ENCODE results near the gene LAPTM5.

LAPTM5 gene

DNA sequence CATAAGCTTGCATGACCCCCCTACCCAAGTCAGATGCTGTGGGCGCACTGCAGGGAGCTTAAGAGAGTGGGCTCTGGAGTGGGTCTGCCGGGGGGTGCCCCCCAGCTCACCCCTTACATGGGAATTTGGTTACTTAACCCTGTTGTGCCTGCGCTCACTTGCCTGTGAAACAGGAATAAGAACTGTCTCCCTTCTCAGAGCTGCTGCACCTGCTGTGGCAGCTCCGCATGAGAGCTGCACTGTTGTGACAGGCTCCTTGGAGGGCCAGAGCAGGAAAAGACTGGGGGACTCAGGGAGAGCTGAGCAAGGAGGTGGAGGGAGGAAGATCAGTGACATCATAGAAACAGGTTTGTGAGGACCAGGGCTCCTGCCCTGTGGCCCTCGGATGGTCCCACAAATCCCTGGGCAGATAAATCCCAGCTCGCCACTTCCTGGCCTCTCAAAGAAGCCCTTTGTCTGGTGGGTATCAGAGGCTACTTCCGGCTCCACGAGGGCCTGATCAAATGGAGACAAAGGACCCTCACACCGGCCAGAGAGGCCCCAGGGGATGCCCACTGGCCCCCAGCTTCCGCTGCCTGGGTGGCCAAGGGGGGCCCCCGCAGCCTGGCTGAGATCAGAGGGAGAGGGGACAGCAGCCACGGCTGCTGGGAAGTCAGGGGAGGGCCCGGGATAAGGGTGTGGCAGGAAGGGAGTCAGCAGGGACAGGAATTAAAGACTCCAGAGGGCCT lies 28.9 kb upstream of the LAPTM5 start:
- no peak for DNase-seq

DNA sequence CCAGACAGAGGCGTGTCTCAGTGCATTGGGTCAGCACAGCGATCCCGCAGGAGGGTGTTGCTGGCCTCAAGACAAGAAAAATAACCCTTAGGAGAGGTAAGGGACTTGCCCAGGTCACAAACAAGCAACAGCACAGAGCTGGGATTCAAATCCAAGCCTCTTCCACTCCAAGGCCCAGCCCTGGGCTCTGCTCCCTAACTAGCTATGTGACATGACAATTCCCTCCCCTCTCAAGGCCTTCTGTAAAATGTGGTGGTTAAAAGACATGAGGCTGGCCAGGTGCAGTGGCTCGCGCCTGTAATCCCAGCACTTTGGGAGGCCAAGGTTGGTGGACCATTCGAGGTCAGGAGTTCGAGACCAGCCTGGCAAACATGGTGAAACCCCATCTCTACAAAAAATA lies 28.1 kb upstream of the LAPTM5 start:
- no peak for DNase-seq

DNA sequence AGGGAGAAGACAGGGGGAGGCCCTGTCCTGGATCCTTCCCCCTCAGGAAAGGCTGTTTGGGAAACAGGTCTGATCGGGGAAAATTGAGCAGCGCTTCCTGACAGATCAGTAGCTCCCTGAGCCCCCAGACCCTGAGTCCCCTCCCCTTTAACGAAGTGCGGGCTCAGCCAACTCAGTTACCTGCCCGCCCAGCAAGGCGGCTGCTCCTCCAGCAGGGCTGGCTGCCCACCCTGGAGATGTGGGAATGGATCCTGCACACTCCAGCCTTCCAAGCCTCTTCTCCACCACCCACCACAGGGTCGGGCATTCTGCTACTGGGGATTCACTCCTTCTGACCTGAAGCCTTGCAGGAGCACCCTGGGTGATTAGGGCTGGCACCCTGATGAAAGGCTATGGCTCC lies 27.6 kb upstream of the LAPTM5 start:
- no peak for DNase-seq

DNA sequence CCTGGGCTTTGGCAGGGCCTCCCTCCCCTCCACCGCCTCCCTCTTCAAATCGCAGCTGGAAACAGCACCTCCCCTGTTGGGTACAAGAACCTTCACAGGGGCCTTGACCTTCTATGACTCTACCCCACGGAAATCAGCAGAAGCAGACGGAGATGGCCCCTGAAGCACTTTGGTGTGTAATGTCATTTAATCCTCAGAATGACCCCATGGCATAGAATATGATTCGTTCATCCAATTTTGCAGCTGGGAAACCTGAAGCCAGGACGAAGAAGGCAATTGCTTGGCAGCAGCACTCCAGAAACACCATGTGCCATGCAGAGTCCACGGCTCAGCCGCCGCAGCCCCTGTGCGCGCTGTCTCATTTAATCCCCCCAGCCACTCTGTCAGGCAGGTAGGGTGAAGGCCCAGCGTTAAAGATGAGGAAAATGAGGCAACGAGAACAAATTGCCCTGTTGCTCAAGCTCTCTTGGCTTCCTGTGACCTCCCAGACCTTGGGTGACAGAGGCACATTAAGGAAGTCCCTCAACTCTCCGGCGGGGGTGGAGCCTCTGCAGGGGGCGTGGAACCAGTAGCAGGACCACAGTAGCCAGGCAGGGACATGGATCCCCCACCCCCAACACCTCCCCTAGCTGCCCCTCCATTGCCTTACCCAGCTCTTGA lies 25.8 kb upstream of the LAPTM5 start:
- DNase-seq = no peak

DNA sequence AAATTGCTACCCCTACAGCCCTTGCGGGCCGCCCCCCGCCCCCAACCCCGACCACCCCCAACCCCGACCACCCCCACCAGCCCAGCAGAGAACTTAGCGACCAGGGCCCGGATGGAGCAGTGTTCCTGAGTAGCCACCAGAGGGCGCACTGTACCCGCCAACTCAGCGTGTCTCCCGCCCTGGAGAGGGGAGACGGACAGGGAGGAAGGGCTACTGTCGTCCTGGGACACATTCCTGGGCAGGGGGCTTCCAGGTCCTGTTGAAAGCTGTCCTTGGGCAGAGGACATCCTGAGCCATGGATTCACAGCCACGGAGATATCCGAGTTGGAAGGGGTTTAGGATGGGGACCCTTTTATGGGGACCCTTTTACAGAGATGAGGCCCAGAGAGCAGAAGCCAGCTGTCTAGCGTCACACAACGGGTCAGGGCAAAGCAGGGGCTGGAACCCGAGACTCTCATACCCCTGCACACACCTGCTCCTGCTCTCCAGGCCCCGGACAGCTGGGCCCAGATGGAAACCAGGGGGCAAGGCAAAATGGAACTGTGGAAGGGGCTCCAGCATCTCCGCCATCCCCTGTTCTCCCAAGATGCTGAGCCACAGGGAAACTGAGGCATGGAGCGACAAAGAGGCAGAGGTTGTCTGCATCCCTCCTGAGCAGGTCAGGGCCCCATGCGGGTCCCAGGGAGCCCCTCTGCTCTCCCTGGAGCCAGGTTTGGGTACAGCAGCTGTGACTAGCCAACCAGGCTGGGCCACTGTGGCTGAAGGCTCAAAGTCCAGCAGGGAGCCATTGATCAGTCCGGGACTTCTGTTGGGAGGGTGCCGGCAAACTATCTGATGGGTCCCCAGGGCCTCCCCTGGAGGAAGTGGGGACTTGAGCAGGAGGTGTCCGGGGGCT lies 25.0 kb upstream of the LAPTM5 start:
- DNase-seq = peak; percentile 81

DNA sequence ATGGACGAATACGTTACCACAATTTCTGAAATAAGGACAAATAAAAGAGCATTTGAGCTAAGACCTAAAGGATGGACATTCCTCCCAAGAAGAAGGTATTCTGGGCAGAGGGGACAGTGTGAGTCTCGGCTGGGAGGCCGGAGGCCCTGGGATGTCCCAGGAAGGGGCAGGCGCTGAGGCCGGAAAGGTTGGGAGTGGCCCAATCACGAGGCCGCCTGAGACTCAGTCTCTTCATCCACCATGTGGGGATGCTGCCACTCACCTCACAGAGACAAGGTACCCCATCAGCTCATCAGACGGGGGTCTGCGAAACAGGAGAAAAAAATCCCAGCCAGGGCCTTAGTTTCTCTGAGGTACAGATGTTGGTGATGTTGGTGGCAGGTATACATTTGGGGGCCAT lies 24.3 kb upstream of the LAPTM5 start:
- DNase-seq = no peak

DNA sequence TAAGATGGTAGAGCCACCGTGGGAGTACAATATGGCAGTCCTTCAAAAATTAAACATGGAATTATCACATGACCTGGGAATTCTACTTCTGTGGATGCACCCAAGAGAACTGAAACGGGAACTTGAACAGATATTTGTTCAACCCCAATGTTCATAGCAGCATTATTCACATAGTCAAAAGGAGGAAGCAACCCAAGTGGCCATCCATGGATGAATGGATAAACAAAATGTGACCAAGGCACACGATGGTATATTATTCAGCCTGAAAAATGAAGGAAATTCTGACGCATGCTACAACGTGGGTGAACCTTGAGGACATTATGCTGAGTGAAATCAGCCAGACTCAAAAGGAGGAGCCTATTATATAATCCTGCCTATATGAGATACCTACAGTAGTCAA lies 22.8 kb upstream of the LAPTM5 start:
- DNase-seq = no peak

DNA sequence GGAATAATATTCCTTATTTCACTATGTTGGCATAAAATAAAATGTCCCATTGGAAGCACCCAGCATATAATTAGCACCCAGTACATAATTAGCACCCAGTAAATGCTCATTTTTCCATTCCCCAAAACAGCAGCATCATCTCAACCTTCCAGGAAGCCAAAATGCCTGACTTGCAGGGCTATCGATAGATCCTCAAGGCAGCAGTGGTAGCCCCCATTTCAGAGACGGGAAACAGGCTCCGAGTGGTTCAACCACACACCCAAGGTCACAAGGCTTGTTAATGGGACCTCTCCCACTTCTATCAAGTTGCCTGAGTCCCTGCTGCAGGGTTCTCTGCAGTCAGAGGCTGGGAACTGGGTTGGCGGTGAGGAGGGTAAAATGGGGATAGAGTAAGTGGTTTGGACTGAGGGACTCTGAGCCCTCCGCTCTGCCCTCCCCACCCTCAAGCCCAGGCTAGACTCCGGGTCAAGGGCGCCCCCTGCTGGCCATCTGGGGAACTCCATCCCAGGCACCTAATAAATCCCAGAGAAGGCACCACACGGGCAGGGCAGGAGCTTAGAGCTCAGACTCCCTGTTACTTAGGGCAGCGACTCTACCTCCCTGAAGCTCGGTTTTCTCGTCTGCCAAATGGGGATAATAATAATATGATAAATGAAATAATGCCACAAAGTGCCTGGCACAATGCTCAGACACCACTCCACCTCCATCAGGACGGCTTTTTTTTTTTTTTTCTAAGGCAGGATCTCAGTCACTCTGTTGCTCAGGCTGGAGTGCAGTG lies 21.9 kb upstream of the LAPTM5 start:
- peak; percentile 93 for DNase-seq

DNA sequence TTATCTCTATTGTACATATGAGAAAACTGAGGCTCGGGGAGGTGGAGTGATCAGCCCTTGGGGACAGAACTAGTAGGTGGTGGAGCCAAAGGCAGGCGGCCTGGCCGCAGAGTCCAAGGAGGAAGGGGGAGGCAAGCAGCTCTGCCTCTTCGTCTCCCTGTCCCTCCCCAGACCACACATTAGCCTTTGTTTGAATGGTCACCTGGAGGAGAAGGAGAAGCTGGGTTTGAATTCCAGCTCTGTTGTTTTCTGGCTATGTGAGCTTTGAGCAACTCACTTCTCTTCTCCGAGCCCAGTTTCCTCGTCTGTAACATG lies 21.4 kb upstream of the LAPTM5 start:
- DNase-seq = no peak

DNA sequence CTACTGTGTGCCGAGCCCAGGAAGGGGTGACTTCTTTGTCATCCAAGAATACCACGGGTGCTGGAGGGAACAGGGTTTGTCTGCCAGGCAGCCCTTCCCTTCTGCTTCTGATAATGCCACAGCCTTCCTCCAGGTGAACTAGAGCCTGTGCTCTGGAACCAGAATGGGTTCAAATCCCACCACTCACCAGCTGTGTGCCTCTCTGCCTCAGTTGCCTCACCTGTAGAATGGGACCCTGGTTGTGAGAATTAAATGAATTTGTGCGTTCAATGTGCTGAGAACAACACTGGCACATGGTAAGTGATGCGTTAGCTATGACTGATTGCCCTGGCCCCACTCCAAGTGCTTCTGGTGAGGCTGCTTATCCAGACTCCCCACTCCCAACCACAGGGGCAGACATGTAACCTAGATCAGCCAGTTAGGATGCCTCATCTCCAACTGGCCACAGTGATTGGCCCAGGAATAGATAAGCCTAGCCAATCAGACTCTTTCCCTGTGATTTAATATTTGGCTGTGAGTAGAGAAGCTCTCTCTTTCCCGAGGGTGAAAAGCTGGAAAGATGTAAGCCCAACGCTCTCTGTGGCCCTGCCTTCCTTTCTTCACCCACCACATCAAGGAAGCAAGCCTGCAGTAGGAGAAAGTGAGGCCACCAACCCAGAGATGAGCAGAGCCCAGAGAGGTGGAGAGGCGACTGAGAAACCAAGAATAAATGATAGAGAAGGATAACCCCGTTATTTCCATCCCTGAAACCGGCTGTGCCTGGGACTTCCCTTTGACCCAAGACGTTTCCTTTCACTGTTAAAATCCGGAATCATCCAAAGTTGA lies 20.8 kb upstream of the LAPTM5 start:
- no peak for DNase-seq

DNA sequence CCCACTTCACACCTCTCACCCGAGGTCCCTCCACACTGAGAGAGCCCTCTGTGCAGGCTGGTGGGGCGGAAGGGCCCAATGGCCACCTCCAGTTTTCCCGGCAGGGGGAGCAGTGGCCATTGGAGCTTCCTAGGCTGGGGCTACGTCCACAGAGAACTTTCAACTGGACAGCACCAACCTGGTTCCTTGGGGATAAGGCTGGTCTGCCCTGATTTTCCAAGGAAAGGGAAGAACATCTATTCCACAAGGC lies 20.3 kb upstream of the LAPTM5 start:
- DNase-seq = no peak

DNA sequence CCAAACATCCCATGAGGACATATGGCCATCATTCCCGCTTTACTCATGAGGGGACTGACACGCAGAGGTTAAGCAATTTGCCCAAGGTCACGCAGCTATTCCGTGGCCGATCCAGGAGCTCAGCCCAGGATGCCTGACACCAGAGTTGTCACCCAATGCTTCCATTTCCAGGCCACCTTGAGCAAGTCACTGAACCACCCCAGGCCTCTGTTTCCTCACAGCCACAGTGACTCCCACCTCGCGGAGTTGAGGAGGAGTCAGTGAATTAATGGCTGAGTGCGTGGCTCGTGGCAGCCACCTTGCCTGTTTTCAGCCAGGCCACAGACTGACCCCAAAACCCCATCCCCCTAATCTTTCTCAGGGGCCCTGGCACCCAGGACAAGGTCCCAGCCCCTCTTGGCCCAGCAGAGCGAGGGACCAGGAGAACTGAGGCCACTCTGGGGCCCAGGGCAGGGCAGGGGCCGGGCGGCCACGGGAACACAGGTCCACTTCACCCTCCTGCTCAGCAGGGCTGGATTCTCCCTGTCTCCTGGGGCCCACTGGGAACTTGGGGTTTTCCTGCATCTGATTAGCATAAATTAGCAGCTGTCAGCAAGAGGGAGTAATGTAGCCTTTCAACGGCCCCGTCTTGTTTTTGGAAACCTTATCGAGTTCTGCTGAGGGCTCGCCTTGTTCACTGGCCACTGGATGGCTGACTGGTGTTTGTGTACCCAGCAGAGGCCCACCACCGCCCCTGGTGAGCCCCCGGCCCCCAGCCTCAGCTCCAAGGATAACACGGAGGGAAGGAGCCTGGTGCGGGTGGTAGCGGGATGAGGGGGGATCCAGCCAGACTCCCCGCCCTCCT lies 19.7 kb upstream of the LAPTM5 start:
- no peak for DNase-seq

DNA sequence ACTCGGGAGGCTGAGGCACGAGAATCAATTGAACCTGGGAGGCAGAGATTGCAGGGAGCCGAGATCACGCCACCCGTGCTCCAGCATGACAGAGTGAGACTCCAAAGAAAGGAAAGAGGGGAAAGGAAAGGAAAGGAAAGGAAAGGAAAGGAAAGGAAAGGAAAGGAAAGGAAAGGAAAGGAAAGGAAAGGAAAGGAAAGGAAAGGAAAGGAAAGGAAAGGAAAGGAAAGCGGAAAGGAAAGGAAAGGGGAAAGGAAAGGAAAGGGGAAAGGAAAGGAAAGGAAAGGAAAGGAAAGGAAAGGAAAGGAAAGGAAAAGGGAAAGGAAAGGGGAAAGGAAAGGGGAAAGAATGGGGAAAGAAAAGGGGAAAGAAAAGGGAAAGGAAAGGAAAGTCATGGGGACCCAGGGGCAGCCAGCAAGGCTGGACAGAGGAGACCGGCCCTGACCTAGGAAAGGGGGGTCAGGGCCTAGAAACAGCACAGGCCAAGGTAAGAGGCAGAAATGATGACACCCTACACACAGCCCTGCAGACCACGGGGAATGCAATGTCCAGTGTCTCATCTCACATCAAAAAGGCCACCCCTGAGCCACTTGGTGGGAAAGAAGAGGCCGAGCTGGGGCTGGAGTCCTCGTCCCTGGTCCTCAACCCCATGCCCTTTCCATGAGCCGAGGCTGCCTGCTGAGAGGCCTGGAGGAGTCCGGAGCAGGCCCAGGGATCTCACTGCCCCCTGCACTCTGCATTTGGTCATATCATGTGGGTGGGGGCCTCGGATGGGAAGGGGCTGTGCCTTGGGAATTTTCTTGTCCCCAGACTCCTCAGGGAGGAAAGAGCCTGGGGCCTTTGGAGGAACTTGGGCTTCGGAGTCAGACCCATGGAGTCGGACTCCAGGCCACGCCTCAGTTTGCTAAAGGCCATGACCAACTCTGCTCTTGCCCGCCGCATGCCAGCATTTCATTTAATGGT lies 18.8 kb upstream of the LAPTM5 start:
- DNase-seq = no peak

DNA sequence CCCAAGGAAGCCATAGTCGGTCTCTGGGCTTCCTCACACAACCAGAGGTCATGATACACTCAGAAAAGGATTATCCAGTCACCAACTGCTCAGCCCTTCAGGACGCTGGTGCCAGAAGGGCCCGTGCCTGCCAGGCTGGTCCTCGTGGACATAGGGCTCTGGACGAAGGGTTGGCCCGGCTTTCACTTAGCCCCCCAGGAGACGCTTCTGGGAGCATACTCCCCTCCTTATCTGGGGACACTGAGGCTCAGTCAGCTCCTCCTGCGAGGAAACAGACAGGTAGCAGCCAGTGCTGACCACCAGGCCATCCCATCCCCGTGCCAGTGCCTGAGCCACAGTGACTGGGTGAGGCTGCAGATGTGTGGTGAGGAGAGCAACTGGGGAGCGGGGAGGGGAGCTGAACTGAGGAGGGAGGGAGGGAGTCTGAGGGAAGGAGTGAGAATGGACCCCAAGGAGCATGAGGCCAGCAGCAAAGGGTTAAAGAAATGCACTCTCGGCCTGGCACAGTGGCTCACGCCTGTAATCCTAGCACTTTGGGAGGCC lies 17.9 kb upstream of the LAPTM5 start:
- DNase-seq = no peak

DNA sequence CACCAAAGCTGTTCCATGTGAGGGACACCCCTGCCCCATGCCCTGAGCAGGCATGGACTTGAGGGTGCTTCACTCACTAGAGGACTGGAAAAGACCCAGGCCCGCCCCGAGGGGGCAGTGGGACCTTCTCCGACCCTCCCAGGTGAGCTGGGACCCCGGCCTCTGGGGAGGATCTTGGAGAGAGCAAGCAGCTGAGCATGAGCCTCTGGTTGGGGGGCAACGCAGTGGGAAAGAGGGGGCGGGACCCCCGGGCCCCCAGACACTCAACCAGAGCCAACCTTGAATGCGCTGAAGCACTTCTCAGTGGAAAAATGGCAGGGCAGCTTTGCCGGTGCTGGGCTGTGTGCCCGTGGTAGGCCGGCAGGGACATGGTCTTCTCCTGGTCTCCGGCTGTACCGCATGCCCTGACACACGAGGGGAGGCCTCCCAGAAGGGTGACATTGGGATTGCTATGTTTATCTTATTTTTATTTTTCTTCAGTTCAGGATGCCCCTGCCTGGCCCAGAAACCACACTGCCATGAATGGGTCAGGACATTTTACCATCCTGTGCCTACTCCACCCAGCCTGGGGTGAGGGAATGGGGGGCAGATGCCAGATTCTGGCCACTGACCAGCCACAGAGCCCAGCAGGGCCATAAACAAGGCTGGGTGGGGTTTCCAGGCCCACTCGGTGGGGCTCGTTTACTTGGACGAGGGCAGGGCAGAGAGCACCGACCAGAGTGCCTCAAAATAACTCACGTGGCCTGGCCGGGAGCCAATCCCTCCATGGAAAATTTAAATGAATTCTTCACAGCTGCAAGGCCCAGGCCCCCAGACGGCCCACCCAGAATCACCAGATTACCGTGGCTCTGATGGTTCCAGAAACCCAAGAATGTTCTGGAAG lies 17.2 kb upstream of the LAPTM5 start:
- no peak for DNase-seq

DNA sequence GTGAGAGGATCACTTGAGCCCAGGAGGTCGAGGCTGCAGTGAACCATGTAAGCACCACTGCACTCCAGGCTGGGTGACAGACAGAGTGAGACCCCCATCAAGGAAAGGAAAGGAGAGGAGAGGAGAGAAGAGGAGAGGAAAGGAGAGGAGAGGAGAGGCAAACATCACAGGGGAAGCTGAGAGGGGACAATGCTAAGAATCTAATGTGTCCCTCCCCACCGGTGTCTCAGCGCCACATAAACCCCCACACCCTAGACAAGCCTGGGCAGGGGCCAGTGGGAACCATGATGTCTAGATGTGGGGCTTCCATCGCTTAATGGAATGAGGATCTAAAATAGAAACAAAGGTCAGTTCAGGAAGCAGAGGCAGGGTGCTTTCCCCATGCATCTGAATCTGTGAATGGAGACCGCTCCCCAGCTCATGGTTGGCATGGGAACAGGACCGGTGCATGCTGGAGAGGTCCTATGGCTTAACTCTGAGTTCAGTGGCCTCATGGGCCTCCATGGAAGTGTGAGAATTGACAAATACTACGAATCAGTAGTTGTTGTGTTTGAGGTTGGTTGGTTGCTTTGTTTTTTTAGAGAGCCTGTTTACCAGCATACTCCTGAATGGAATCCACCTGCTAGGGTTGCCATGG lies 16.3 kb upstream of the LAPTM5 start:
- DNase-seq = no peak

DNA sequence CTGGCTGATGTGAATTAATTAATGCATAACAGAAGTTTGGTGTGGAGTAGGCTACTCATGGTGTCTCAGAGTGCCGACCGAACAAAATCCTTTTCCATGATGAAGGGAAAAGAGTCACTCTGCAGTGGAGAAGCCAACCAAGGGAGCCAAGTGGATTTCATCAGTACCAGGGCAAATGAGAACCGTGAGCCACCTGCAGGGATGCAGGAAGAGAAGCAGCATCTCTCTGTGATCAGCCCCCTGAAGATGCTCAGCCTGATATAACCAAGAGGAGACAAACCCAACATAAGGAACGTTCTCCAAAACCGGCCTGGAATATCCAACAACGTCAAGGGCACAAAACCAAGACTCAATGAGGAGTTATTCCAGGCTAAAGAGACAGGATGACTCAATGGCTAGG lies 13.4 kb upstream of the LAPTM5 start:
- no peak for DNase-seq

DNA sequence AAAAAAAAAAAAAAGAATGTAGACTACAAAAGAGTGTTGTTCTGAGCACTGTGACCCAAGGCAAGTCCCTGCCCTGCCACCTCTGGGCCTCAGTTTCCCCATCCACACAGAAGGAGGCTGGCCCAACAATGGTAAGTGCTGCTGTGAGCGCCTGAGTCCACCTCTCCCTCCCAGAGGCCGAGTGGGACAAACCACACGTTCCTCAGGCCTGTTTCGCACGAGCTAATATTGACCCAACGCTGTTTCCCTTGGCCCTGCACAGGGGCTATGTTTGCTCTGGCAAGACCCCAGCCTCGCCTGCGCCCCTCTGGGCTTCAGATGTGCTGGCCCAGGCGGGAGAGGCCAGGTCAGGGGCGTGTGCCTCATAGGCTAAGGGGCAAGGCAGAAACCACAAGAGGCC lies 12.6 kb upstream of the LAPTM5 start:
- no peak for DNase-seq

All from activated CD4-positive, alpha-beta T cell treated with anti-CD3 and anti-CD28 coated beads, Interleukin-2, Interleukin-6, amounts not matched to agents 100 ng/mL and 50 ng/mL, durations not matched to agents 16 hours and 8 hours (primary cell).